BJ (cell line): ENCODE data around the gene ZNF485. TPM values are rescaled to one million over a fixed set of nuclear protein-coding genes. Genes with fewer than 3 reads are reported as not detected.
"Not testable (repeated sequence)": the region's sequence is repeated elsewhere in the genome, so short reads cannot be mapped to it uniquely, and the experiment has no call there.

Source experiments
- CTCF ChIA-PET: fragments of 350-600 bp; formaldehyde crosslinking; extraction: SDS; loops from one replicate; lab custom pipeline; 2021; ENCODE audit warnings: antibody characterized with exemption, inconsistent platforms; lab: Yijun Ruan, JAX
- POLR2A ChIA-PET: fragments of 300-600 bp; sonication (Branson Sonifier 250); formaldehyde crosslinking; extraction: SDS; loops from one replicate; lab custom pipeline; 2021; ENCODE audit warnings: antibody characterized with exemption; lab: Charles Lee
- DNase-seq: peaks from one replicate; pipeline ENCODE4 v3.0.0-alpha.2; 2011; ENCODE audit warnings: low read depth
- H3K27me3 ChIP-seq: 2 replicates; pipeline ENCODE4 v1.6.0; 2011; ENCODE audit warnings: low read length; ENCODE audit not compliant: control insufficient read depth, insufficient read depth
- H3K36me3 ChIP-seq: 2 replicates; pipeline ENCODE4 v1.5.1; 2011; ENCODE audit warnings: low read length; ENCODE audit not compliant: control insufficient read depth, insufficient read depth
- H3K4me3 ChIP-seq: 2 replicates; pipeline ENCODE4 v1.5.1; 2011; ENCODE audit warnings: low read depth, mild to moderate bottlenecking, control low read depth, low read length
- polyA plus RNA-seq: library from polyadenylated mRNA; depleted of rRNA; stranded (reverse); fragments of >200 nt; gene quantifications from 2 replicates; pipeline ENCODE4 v1.2.3, GENCODE V29; 2011
- TF ChIP-seq, protein P1 (sequence below): IDR thresholded peaks from 2 replicates; pipeline ENCODE4 v1.5.1; 2011; ENCODE audit warnings: low read depth, mild to moderate bottlenecking, control low read depth, inconsistent platforms, low read length, moderate library complexity; ENCODE audit not compliant: insufficient read depth

Gene ZNF485
- polyA plus RNA-seq, 1 experiment: 1.3 TPM

- Histone ChIP-seq H3K36me3 (no peaks in the 10 kb centered on the region), H3K27me3 (peaks cover 1% of the 10 kb centered on the region; the same call in 1 of the 2 replicates), H3K4me3 (no peak overlapping the region)
- ChIA-PET POLR2A (no interaction called here), CTCF (no interaction called here)
- TF ChIP-seq, protein P1, sequence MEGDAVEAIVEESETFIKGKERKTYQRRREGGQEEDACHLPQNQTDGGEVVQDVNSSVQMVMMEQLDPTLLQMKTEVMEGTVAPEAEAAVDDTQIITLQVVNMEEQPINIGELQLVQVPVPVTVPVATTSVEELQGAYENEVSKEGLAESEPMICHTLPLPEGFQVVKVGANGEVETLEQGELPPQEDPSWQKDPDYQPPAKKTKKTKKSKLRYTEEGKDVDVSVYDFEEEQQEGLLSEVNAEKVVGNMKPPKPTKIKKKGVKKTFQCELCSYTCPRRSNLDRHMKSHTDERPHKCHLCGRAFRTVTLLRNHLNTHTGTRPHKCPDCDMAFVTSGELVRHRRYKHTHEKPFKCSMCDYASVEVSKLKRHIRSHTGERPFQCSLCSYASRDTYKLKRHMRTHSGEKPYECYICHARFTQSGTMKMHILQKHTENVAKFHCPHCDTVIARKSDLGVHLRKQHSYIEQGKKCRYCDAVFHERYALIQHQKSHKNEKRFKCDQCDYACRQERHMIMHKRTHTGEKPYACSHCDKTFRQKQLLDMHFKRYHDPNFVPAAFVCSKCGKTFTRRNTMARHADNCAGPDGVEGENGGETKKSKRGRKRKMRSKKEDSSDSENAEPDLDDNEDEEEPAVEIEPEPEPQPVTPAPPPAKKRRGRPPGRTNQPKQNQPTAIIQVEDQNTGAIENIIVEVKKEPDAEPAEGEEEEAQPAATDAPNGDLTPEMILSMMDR: no peak
- DNase-seq: no peak
These were observed 22.7 kb downstream of the ZNF485 start for GRCh38 chr10:43628956-43629355.

DNA sequence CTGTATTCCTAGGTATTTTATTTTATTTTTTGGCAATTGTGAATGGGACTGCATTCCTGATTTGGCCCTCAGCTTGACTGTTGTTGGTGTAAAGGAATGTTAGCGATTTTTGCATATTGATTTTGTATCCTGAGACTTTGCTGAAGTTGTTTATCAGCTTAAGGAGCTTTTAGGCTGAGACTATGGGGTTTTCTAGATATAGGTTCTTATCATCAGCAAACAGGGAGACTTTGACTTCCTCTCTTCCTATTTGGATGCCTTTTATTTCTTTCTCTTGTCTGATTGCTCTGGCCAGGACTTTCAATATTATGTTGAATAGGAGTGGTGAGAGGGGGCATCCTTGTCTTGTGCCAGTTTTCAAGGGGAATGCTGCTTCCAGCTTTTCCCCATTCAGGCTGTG lies 29.6 kb downstream of the ZNF485 start:
- H3K27me3 ChIP-seq, POLR2A ChIA-PET, H3K36me3 ChIP-seq, DNase-seq, H3K4me3 ChIP-seq, CTCF ChIA-PET: not testable (repeated sequence)

DNA sequence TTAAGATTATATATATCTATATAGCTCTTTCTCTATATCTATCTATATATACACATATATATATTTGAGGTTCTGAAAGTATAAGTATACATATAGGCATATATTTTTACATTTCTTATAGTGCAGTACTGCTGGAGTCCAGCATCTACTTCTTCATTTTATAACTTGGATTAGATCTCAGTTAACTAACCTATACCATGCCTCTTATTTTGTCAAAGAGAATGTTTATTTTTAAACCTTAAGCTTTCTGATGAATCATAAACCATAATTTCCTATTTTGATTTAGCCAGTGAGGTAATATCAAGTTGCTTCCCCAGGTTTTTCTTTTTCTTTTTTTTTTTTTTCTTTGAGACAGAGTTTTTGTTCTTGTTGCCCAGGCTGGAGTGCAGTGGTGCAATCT lies 34.4 kb downstream of the ZNF485 start:
- TF ChIP-seq, protein P1: no peak
- CTCF ChIA-PET: no interaction called here
- Histone ChIP-seq H3K36me3 (peaks cover 6% of the 10 kb centered on the region), H3K27me3 (no peaks in the 10 kb centered on the region), H3K4me3 (no peak overlapping the region)
- no peak for DNase-seq
- POLR2A ChIA-PET: no interaction called here

DNA sequence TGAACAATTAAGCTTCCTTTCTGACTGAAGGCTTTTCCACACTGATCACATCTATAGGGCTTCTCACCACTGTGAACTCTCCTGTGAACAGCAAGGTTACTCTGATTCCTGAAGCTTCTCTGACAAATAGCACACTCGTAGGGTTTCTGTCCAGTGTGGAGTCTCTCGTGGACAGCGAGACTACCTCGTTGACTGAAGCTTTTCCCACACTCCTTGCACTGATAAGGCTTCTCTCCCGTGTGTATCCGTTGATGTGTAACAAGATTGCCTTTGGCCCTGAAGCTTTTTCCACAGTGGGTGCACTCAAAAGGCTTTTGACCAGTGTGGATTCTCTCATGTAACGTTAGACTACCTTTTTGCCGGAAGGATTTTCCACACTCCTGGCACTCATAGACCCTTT lies 38.0 kb downstream of the ZNF485 start:
- ChIA-PET POLR2A (no interaction called here), CTCF (no interaction called here)
- DNase-seq: no peak
- TF ChIP-seq, protein P1: no peak
- no peak overlapping the region for H3K4me3 ChIP-seq
- peaks cover 8% of the 10 kb centered on the region for H3K36me3 ChIP-seq
- H3K27me3 ChIP-seq: no peaks in the 10 kb centered on the region

GRCh38 chr10:43645866-43646265 lies 39.6 kb downstream of the ZNF485 start:
- CTCF ChIA-PET: no interaction called here

DNA sequence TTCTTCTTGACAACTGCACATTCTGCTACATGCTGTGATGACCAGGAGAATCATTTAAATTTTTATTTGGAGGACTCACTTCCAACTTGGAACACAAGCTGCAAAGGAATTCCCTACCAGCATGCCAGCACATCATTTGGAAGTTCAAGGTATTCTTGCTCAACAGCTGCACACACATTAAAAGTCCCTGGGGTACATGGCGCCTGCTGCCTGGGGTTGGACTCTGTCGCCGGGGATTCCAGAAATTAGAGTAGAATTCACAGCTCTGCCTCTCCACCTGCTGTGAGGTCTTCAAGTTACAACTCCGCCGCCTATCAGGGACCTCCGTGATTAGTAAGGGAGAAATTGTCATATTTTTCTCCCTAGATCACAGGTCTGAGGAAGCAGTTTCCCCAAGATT lies 41.3 kb downstream of the ZNF485 start:
- Histone ChIP-seq H3K36me3 (peaks cover 8% of the 10 kb centered on the region), H3K4me3 (no peak overlapping the region), H3K27me3 (no peaks in the 10 kb centered on the region)
- DNase-seq: no peak
- ChIA-PET POLR2A (no interaction called here), CTCF (no interaction called here)
- TF ChIP-seq, protein P1: no peak

More at GRCh38 chr10:43645866-43646265, 39.6 kb downstream of the ZNF485 start:
- POLR2A ChIA-PET: no interaction called here
- Histone ChIP-seq H3K36me3 (peaks cover 8% of the 10 kb centered on the region), H3K4me3 (no peak overlapping the region), H3K27me3 (no peaks in the 10 kb centered on the region)
- DNase-seq: no peak
- TF ChIP-seq, protein P1: no peak
